ENCODE measurements around the gene FRAS1. TPM values are rescaled to one million over a fixed set of nuclear protein-coding genes. Genes with fewer than 3 reads are reported as not detected.

FRAS1 gene
- total RNA-seq, 1 experiment from 2014 or later, result 0.23 TPM

- H3K36me3 ChIP-seq (ENCODE audit: control insufficient read depth, insufficient read depth, low read length), result no peaks in the 10 kb centered on the region
- no peaks in the 10 kb centered on the region for H3K9me3 ChIP-seq (ENCODE audit: control insufficient read depth, insufficient read depth, low read depth, low read length)
- intact Hi-C loops (cut with micrococcal nuclease; ENCODE audit: unreplicated experiment) (no loop called here), in situ Hi-C loops (cut with HindIII; ENCODE audit: low pct_unique_long_range_greater_than_20kb, low sequenced_read_pairs) (no loop called here)
- H3K27me3 ChIP-seq (ENCODE audit: control insufficient read depth, insufficient read depth, low read length), result no peaks in the 10 kb centered on the region
- ChIA-PET CTCF (no interaction called here), POLR2A (no interaction called here)
- H3K4me3 ChIP-seq (ENCODE audit: low read depth in 2 of 2, low read length in 2 of 2), result no peak overlapping the region
- ATAC-seq (no peak), DNase-seq (ENCODE audit: low read depth, low spot score) (no peak)
- TF ChIP-seq POLR2AphosphoS5 (IDR thresholded peaks at IDR 0.05; ENCODE audit: low read depth, low read length) (no peak), REST (IDR thresholded peaks at IDR 0.05; ENCODE audit: insufficient read depth in 1 of 2, low read depth in 2 of 2, low read length in 1 of 2) (no peak), TCF7L2 (IDR thresholded peaks at IDR 0.05; ENCODE audit: low read depth, low read length) (no peak), SIN3A (IDR thresholded peaks at IDR 0.05; ENCODE audit: borderline replicate concordance, insufficient read depth, low read depth, low read length) (no peak)
- TF ChIP-seq, protein P1, sequence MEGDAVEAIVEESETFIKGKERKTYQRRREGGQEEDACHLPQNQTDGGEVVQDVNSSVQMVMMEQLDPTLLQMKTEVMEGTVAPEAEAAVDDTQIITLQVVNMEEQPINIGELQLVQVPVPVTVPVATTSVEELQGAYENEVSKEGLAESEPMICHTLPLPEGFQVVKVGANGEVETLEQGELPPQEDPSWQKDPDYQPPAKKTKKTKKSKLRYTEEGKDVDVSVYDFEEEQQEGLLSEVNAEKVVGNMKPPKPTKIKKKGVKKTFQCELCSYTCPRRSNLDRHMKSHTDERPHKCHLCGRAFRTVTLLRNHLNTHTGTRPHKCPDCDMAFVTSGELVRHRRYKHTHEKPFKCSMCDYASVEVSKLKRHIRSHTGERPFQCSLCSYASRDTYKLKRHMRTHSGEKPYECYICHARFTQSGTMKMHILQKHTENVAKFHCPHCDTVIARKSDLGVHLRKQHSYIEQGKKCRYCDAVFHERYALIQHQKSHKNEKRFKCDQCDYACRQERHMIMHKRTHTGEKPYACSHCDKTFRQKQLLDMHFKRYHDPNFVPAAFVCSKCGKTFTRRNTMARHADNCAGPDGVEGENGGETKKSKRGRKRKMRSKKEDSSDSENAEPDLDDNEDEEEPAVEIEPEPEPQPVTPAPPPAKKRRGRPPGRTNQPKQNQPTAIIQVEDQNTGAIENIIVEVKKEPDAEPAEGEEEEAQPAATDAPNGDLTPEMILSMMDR (IDR thresholded peaks at IDR 0.05), result no peak
- no peak overlapping the region for H3K27ac ChIP-seq (ENCODE audit: low read length)
- no peaks in the 10 kb centered on the region for H3K4me1 ChIP-seq (ENCODE audit: control insufficient read depth, insufficient read depth, low read length)
- no TSS peak for BruUV-seq (replicated peaks)
These were observed 88.5 kb downstream of the FRAS1 start for GRCh38 chr4:78145622-78146021.

DNA sequence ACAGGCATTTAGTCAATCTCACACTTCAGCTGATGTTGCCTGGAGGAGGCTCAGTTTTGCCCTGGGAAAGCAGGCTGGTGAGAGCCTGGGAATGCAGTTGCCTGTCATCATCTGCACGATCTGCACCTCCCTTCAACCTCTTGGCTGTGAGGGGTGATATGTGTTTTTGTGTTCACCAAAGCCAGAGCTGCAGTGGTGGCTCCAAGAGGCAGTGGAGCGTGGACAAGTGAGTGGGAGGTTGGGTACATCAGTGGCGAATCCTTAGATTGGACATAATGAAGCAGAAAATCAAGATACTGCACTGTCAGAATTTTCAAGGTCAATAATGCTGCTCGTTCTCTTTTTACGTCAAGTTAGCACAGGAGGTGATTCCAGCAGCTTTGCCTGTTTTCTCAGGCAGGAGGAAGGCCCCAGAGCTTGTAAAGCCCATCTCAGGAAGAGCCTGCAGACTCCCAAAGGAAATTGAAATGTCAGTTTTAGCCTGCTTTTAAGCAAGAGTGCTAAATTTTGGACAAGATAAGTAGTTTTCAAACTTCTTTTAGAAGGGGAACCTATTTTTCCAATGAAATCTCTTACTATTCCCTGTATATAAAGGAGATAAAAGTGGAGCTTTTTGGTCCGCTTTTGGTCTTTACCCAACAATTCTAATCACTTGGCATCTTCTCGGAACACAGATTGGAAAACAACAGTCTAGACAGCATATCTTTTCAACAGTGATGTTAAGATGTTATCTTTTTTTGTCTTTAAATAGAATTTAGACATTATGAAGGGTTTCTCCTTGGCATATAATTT, 92.8 kb downstream of the FRAS1 start:
- H3K9me3 ChIP-seq (ENCODE audit: control insufficient read depth, insufficient read depth, low read depth, low read length), result no peaks in the 10 kb centered on the region
- intact Hi-C loops (cut with micrococcal nuclease; ENCODE audit: unreplicated experiment) (no loop called here), in situ Hi-C loops (cut with HindIII; ENCODE audit: low pct_unique_long_range_greater_than_20kb, low sequenced_read_pairs) (no loop called here)
- no peak overlapping the region for H3K27ac ChIP-seq (ENCODE audit: low read length)
- ChIA-PET CTCF (no interaction called here), POLR2A (no interaction called here)
- H3K4me1 ChIP-seq (ENCODE audit: control insufficient read depth, insufficient read depth, low read length), result no peaks in the 10 kb centered on the region
- ATAC-seq (no peak), DNase-seq (ENCODE audit: low read depth, low spot score) (no peak)
- BruUV-seq (replicated peaks), result no TSS peak
- H3K27me3 ChIP-seq (ENCODE audit: control insufficient read depth, insufficient read depth, low read length), result no peaks in the 10 kb centered on the region
- H3K36me3 ChIP-seq (ENCODE audit: control insufficient read depth, insufficient read depth, low read length), result no peaks in the 10 kb centered on the region
- TF ChIP-seq TCF7L2 (IDR thresholded peaks at IDR 0.05; ENCODE audit: low read depth, low read length) (no peak), REST (IDR thresholded peaks at IDR 0.05; ENCODE audit: insufficient read depth in 1 of 2, low read depth in 2 of 2, low read length in 1 of 2) (no peak), POLR2AphosphoS5 (IDR thresholded peaks at IDR 0.05; ENCODE audit: low read depth, low read length) (no peak), SIN3A (IDR thresholded peaks at IDR 0.05; ENCODE audit: borderline replicate concordance, insufficient read depth, low read depth, low read length) (no peak)
- TF ChIP-seq, protein P1 (IDR thresholded peaks at IDR 0.05), result no peak
- no peak overlapping the region for H3K4me3 ChIP-seq (ENCODE audit: low read depth in 2 of 2, low read length in 2 of 2)

Data from Panc1 (cell line).